RWPE2 (cell line): ENCODE results near the gene GLUD1.
"Not testable (repeated sequence)": the region's sequence is repeated elsewhere in the genome, so short reads cannot be mapped to it uniquely, and the experiment has no call there.

Experiments used
- ATAC-seq: fragments of 200-7000 bp; cut with Tn5 transposase; 3 replicates; pipeline ENCODE4 v1.9.1; 2021; ENCODE audit warnings: low read depth
- DNase-seq: peaks from one replicate; pipeline ENCODE4 v3.0.0-alpha.2; 2020; ENCODE audit warnings: low spot score
- H3K27ac ChIP-seq: fragments of 450-650 bp; 2 replicates; pipeline ENCODE4 v1.5.1; 2017; ENCODE audit warnings: mild to moderate bottlenecking; ENCODE audit not compliant: poor library complexity, severe bottlenecking
- H3K27me3 ChIP-seq: fragments of 250-450 bp; sonication (Bioruptor Pico); 2 replicates; pipeline ENCODE4 v1.5.1; 2021; ENCODE audit warnings: mild to moderate bottlenecking, moderate library complexity; ENCODE audit not compliant: insufficient read depth, poor library complexity, severe bottlenecking
- H3K36me3 ChIP-seq: fragments of 250-450 bp; sonication (Bioruptor Pico); 2 replicates; pipeline ENCODE4 v1.5.1; 2020; ENCODE audit warnings: low read depth, mild to moderate bottlenecking, moderate library complexity
- H3K4me1 ChIP-seq: fragments of 250-450 bp; sonication (Bioruptor Pico); 2 replicates; pipeline ENCODE4 v1.5.1; 2021; ENCODE audit warnings: mild to moderate bottlenecking, moderate library complexity; ENCODE audit not compliant: insufficient read depth, poor library complexity, severe bottlenecking
- H3K4me3 ChIP-seq: fragments of 250-450 bp; sonication (Bioruptor Pico); 2 replicates; pipeline ENCODE4 v1.5.1; 2021; ENCODE audit warnings: mild to moderate bottlenecking, moderate library complexity; ENCODE audit not compliant: severe bottlenecking
- H3K9me3 ChIP-seq: fragments of 250-450 bp; sonication (Bioruptor Pico); 2 replicates; pipeline ENCODE4 v1.5.1; 2021; ENCODE audit warnings: mild to moderate bottlenecking, moderate library complexity; ENCODE audit not compliant: severe bottlenecking
- CTCF ChIP-seq: fragments of 450-650 bp; IDR thresholded peaks from one replicate; pipeline ENCODE4 v1.5.1; 2017; ENCODE audit warnings: mild to moderate bottlenecking, moderate library complexity; ENCODE audit not compliant: poor library complexity, severe bottlenecking

The GLUD1 gene

GRCh38 chr10:87079106-87079836 lies 15.4 kb downstream of the GLUD1 start:
- no peak overlapping the region for H3K4me3 ChIP-seq
- no peaks in the 10 kb centered on the region for H3K9me3 ChIP-seq
- no peak for DNase-seq
- H3K27ac ChIP-seq = no peak overlapping the region
- H3K36me3 ChIP-seq = peaks cover 23% of the 10 kb centered on the region
- H3K4me1 ChIP-seq = peaks cover 28% of the 10 kb centered on the region
- no peaks in the 10 kb centered on the region for H3K27me3 ChIP-seq
- ATAC-seq = no peak
- no peak for TF ChIP-seq CTCF

GRCh38 chr10:87076421-87076820 lies 18.2 kb downstream of the GLUD1 start:
- H3K4me3 ChIP-seq, H3K4me1 ChIP-seq, H3K9me3 ChIP-seq, DNase-seq, H3K27me3 ChIP-seq, ATAC-seq, H3K27ac ChIP-seq: not testable (repeated sequence)
- peaks cover 46% of the 10 kb centered on the region for H3K36me3 ChIP-seq

GRCh38 chr10:87072449-87072848 lies 22.2 kb downstream of the GLUD1 start:
- no peaks in the 10 kb centered on the region for H3K4me1 ChIP-seq
- no peak for DNase-seq

GRCh38 chr10:87068281-87068680 lies 26.4 kb downstream of the GLUD1 start:
- no peak for TF ChIP-seq CTCF
- no peaks in the 10 kb centered on the region for H3K9me3 ChIP-seq
- no peak overlapping the region for H3K27ac ChIP-seq
- DNase-seq (no peak), ATAC-seq (no peak)
- no peak overlapping the region for H3K4me3 ChIP-seq
- peaks cover 80% of the 10 kb centered on the region for H3K36me3 ChIP-seq
- H3K27me3 ChIP-seq = no peaks in the 10 kb centered on the region
- H3K4me1 ChIP-seq = no peaks in the 10 kb centered on the region

More at GRCh38 chr10:87072449-87072848, 22.2 kb downstream of the GLUD1 start:
- no peak overlapping the region for H3K27ac ChIP-seq
- no peaks in the 10 kb centered on the region for H3K9me3 ChIP-seq
- no peaks in the 10 kb centered on the region for H3K27me3 ChIP-seq
- no peak for TF ChIP-seq CTCF
- peaks cover 84% of the 10 kb centered on the region for H3K36me3 ChIP-seq
- ATAC-seq = no peak
- H3K4me3 ChIP-seq = no peak overlapping the region

- no peak overlapping the region for H3K27ac ChIP-seq
- no peak overlapping the region for H3K4me3 ChIP-seq
- peaks cover 83% of the 10 kb centered on the region for H3K36me3 ChIP-seq
- no peak for TF ChIP-seq CTCF
- no peaks in the 10 kb centered on the region for H3K4me1 ChIP-seq
- DNase-seq (no peak), ATAC-seq (no peak)
- H3K9me3 ChIP-seq = no peaks in the 10 kb centered on the region
- no peaks in the 10 kb centered on the region for H3K27me3 ChIP-seq
Measured at GRCh38 chr10:87066865-87067264, 27.8 kb downstream of the GLUD1 start.
